Keratinocyte (primary cell): Measurements from ENCODE around the gene MRPS27.

Experiments used
- EZH2 ChIP-seq: IDR thresholded peaks from one replicate; pipeline ENCODE4 v1.6.1; 2012; ENCODE audit warnings: inconsistent platforms, mild to moderate bottlenecking, low read length, moderate library complexity
- TF ChIP-seq, protein P1 (sequence below), 3 experiments: IDR thresholded peaks in 1 of 3; conservative IDR thresholded peaks in 1 of 3; optimal IDR thresholded peaks in 1 of 3; 2 replicates in 2 of 3; 3 replicates in 1 of 3; pipeline versions ENCODE3 to v1.5.1; 2011; ENCODE audit warnings: low read length in 3 of 3, mild to moderate bottlenecking in 3 of 3, moderate library complexity in 2 of 3, control low read depth in 1 of 3, inconsistent platforms in 1 of 3; ENCODE audit not compliant: insufficient read depth in 2 of 3; ENCODE audit errors: extremely low read depth in 1 of 3

- TF ChIP-seq, protein P1, sequence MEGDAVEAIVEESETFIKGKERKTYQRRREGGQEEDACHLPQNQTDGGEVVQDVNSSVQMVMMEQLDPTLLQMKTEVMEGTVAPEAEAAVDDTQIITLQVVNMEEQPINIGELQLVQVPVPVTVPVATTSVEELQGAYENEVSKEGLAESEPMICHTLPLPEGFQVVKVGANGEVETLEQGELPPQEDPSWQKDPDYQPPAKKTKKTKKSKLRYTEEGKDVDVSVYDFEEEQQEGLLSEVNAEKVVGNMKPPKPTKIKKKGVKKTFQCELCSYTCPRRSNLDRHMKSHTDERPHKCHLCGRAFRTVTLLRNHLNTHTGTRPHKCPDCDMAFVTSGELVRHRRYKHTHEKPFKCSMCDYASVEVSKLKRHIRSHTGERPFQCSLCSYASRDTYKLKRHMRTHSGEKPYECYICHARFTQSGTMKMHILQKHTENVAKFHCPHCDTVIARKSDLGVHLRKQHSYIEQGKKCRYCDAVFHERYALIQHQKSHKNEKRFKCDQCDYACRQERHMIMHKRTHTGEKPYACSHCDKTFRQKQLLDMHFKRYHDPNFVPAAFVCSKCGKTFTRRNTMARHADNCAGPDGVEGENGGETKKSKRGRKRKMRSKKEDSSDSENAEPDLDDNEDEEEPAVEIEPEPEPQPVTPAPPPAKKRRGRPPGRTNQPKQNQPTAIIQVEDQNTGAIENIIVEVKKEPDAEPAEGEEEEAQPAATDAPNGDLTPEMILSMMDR (optimal IDR thresholded peaks at IDR 0.05 in 1 of 3, IDR thresholded peaks at IDR 0.05 in 1 of 3, conservative IDR thresholded peaks at IDR 0.05 in 1 of 3; ENCODE audit: extremely low read depth in 1 of 3, insufficient read depth in 2 of 3, low read length in 3 of 3) = no peak
- no peak for TF ChIP-seq EZH2
Measured at GRCh38 chr5:72359886-72360285, 39.8 kb upstream of the MRPS27 start.
